GM18951 (cell line): ENCODE measurements around the gene KIF1B.

Experiments
- POLR2A ChIP-seq: IDR thresholded peaks from 4 replicates; pipeline ENCODE4 v1.6.1; 2011; ENCODE audit warnings: mild to moderate bottlenecking; ENCODE audit not compliant: insufficient read length, insufficient read depth; ENCODE audit errors: extremely low read depth
- in situ Hi-C: fragments of 300-500 bp; cut with MboI; formaldehyde crosslinking; loops from one replicate; pipeline ENCODE4 v1.12.0; 2022; ENCODE audit warnings: low sequenced_read_pairs, mixed read lengths, inconsistent platforms; ENCODE audit not compliant: unreplicated experiment

The KIF1B gene

GRCh38 chr1:10209905-10210810, at the start of gene KIF1B:
TSS of gene KIF1B (plus strand) at chr1:10210570. CDS start at chr1:10232329, 21,759 bp downstream.
- in situ Hi-C loops: no loop called here

GRCh38 chr1:10160907-10161490, 49.4 kb upstream of the KIF1B start:
- no peak for TF ChIP-seq POLR2A
- in situ Hi-C loops: no loop called here

More at GRCh38 chr1:10209905-10210810, at the start of gene KIF1B:
- TF ChIP-seq POLR2A: peak; percentile 74

GRCh38 chr1:10161541-10162290, 48.7 kb upstream of the KIF1B start:
- TF ChIP-seq POLR2A: no peak
- in situ Hi-C loops: no loop called here

- no peak for TF ChIP-seq POLR2A
- in situ Hi-C loops: no loop called here
These were observed 41.4 kb upstream of the KIF1B start for GRCh38 chr1:10168912-10169514.

- in situ Hi-C loops: no loop called here
- TF ChIP-seq POLR2A: no peak
These were observed 40.2 kb upstream of the KIF1B start for GRCh38 chr1:10170239-10170574.

- no peak for TF ChIP-seq POLR2A
- in situ Hi-C loops: no loop called here
These were observed 39.1 kb upstream of the KIF1B start for GRCh38 chr1:10171105-10171767.

GRCh38 chr1:10171995-10172669, 38.2 kb upstream of the KIF1B start:
- in situ Hi-C loops: no loop called here
- no peak for TF ChIP-seq POLR2A

- TF ChIP-seq POLR2A: no peak
- in situ Hi-C loops: no loop called here
These were observed 36.8 kb upstream of the KIF1B start for GRCh38 chr1:10173582-10173981.

- no peak for TF ChIP-seq POLR2A
- in situ Hi-C loops: no loop called here
These were observed 32.5 kb upstream of the KIF1B start for GRCh38 chr1:10177876-10178275.

GRCh38 chr1:10178597-10179405, 31.6 kb upstream of the KIF1B start:
- in situ Hi-C loops: no loop called here
- no peak for TF ChIP-seq POLR2A

- in situ Hi-C loops: no loop called here
- no peak for TF ChIP-seq POLR2A
These were observed 30.8 kb upstream of the KIF1B start for GRCh38 chr1:10179406-10180091.

GRCh38 chr1:10181154-10181553, 29.2 kb upstream of the KIF1B start:
- in situ Hi-C loops: no loop called here
- TF ChIP-seq POLR2A: no peak
